H1 (cell line): Measurements from ENCODE around the gene RIIAD1. TPM values are rescaled to one million over a fixed set of nuclear protein-coding genes. Genes with fewer than 3 reads are reported as not detected.

Experiments
- CTCF ChIA-PET: fragments of 300-600 bp; sonication (Branson Sonifier 250); formaldehyde crosslinking; loops from one replicate; lab custom pipeline; 2021; ENCODE audit not compliant: partially characterized antibody; lab: Charles Lee
- POLR2A ChIA-PET: fragments of 300-600 bp; sonication (Branson Sonifier 250); formaldehyde crosslinking; loops from one replicate; lab custom pipeline; 2021; ENCODE audit warnings: inconsistent platforms; ENCODE audit not compliant: partially characterized antibody; lab: Charles Lee
- DNase-seq, 2 experiments: peaks; one replicate each; pipeline versions ENCODE4 v3.0.0 to v3.0.0-alpha.2; 2010 to 2022; ENCODE audit warnings: low spot score in 2 of 2, low read depth in 1 of 2, mixed read lengths in 1 of 2
- FAIRE-seq: peaks from 2 replicates; lab custom pipeline; 2011; peaks lifted over from hg19 to GRCh38; lab: Jason Lieb, UNC
- H2AFZ ChIP-seq: 2 replicates; pipeline ENCODE4 v1.8.1; 2012; ENCODE audit warnings: low read length, inconsistent platforms
- H2AK5ac ChIP-seq: 2 replicates; pipeline ENCODE4 v1.6.1; 2013; ENCODE audit warnings: low read depth, low read length
- H2BK120ac ChIP-seq: replicated peaks from 2 replicates; pipeline ENCODE3; 2013; ENCODE audit warnings: low read depth, low read length, inconsistent platforms
- H2BK12ac ChIP-seq: 2 replicates; pipeline ENCODE4 v1.6.1; 2013; ENCODE audit warnings: low read depth, low read length
- H2BK15ac ChIP-seq: 2 replicates; pipeline ENCODE4 v1.6.1; 2013; ENCODE audit warnings: low read length
- H2BK20ac ChIP-seq: 2 replicates; pipeline ENCODE4 v1.6.1; 2013; ENCODE audit warnings: low read length
- H2BK5ac ChIP-seq: 2 replicates; pipeline ENCODE4 v1.6.1; 2013; ENCODE audit warnings: low read depth, low read length
- H3K14ac ChIP-seq: 2 replicates; pipeline ENCODE4 v1.6.1; 2013; ENCODE audit warnings: inconsistent platforms; ENCODE audit not compliant: insufficient read length
- H3K18ac ChIP-seq: 2 replicates; pipeline ENCODE4 v1.6.1; 2013; ENCODE audit warnings: low read length; ENCODE audit errors: extremely low read depth
- H3K23ac ChIP-seq: 2 replicates; pipeline ENCODE4 v1.6.1; 2013; ENCODE audit warnings: inconsistent platforms; ENCODE audit not compliant: insufficient read length
- H3K23me2 ChIP-seq: 2 replicates; pipeline ENCODE4 v1.6.1; 2013; ENCODE audit warnings: low read depth, low read length
- H3K27ac ChIP-seq: 2 replicates; pipeline ENCODE4 v1.6.1; 2011; ENCODE audit warnings: low read depth, low read length, inconsistent platforms
- H3K27me3 ChIP-seq, 4 experiments: replicated peaks in 1 of 4; 1 replicate in 1 of 4; 2 replicates in 3 of 4; pipeline versions ENCODE4 v1.6.1 to v1.8.1; 2011 to 2013; ENCODE audit warnings: low read length in 3 of 4, mild to moderate bottlenecking in 3 of 4, inconsistent platforms in 2 of 4, mixed read lengths in 2 of 4, moderate library complexity in 1 of 4; ENCODE audit not compliant: control insufficient read depth in 3 of 4, insufficient read depth in 3 of 4; ENCODE audit errors: extremely low read depth in 1 of 4
- H3K36me3 ChIP-seq, 4 experiments: 2 replicates each; pipeline versions ENCODE4 v1.6.1 to v1.8.1; 2011 to 2013; ENCODE audit warnings: mild to moderate bottlenecking in 4 of 4, low read length in 3 of 4, moderate library complexity in 2 of 4, control low read depth in 1 of 4, inconsistent platforms in 1 of 4; ENCODE audit not compliant: insufficient read depth in 4 of 4, control insufficient read depth in 2 of 4
- H3K4ac ChIP-seq: replicated peaks from 2 replicates; pipeline ENCODE3; 2013; ENCODE audit warnings: low read length, low read depth, mixed read lengths, inconsistent platforms; ENCODE audit not compliant: insufficient read length
- H3K4me1 ChIP-seq, 4 experiments: replicated peaks in 1 of 4; 1 replicate in 1 of 4; 2 replicates in 3 of 4; pipeline versions ENCODE4 v1.6.1 to v1.8.1; 2011 to 2013; ENCODE audit warnings: low read length in 3 of 4, inconsistent platforms in 2 of 4, mixed read lengths in 1 of 4; ENCODE audit not compliant: insufficient read depth in 4 of 4, control insufficient read depth in 3 of 4
- H3K4me2 ChIP-seq, 2 experiments: 2 replicates each; pipeline versions ENCODE4 v1.6.1 to v1.8.1; 2011 to 2013; ENCODE audit warnings: low read depth in 2 of 2, low read length in 2 of 2, control low read depth in 1 of 2, inconsistent platforms in 1 of 2, mild to moderate bottlenecking in 1 of 2; ENCODE audit not compliant: insufficient read depth in 1 of 2
- H3K4me3 ChIP-seq, 4 experiments: fragments of 200-600, 300-600 bp in 1 of 4; sonication (generic), shearing (Covaris generic), sonication (Bioruptor Twin) in 1 of 4; 2 replicates each; pipeline versions ENCODE4 v1.5.1 to v1.8.1; 2011 to 2016; ENCODE audit warnings: low read length in 4 of 4, low read depth in 3 of 4, control low read depth in 2 of 4, inconsistent platforms in 2 of 4, mild to moderate bottlenecking in 2 of 4, mixed read lengths in 1 of 4, moderate library complexity in 1 of 4; ENCODE audit not compliant: insufficient read depth in 2 of 4; ENCODE audit errors: extremely low read depth in 1 of 4
- H3K56ac ChIP-seq: replicated peaks from 2 replicates; pipeline ENCODE3; 2013; ENCODE audit warnings: low read depth, mild to moderate bottlenecking, mixed read lengths, low read length, inconsistent platforms; ENCODE audit not compliant: insufficient read length
- H3K79me1 ChIP-seq: 2 replicates; pipeline ENCODE4 v1.6.1; 2013; ENCODE audit warnings: low read depth, low read length, control low read depth
- H3K79me2 ChIP-seq, 2 experiments: 2 replicates each; pipeline versions ENCODE4 v1.6.1 to v1.8.1; 2012 to 2013; ENCODE audit warnings: low read length in 2 of 2, mild to moderate bottlenecking in 2 of 2, inconsistent platforms in 1 of 2; ENCODE audit not compliant: insufficient read depth in 2 of 2, control insufficient read depth in 1 of 2
- H3K9ac ChIP-seq, 4 experiments: replicated peaks in 1 of 4; 1 replicate in 1 of 4; 2 replicates in 3 of 4; pipeline versions ENCODE4 v1.6.1 to v1.8.1; 2011 to 2013; ENCODE audit warnings: low read depth in 3 of 4, low read length in 3 of 4, control low read depth in 2 of 4, mild to moderate bottlenecking in 2 of 4, moderate library complexity in 2 of 4, inconsistent platforms in 1 of 4; ENCODE audit errors: extremely low read depth in 1 of 4
- H3K9me3 ChIP-seq, 2 experiments: 2 replicates each; pipeline versions ENCODE4 v1.6.1 to v1.8.1; 2012 to 2013; ENCODE audit warnings: mild to moderate bottlenecking in 2 of 2, moderate library complexity in 2 of 2, control low read depth in 1 of 2, inconsistent platforms in 1 of 2, low read depth in 1 of 2, low read length in 1 of 2, mixed read lengths in 1 of 2; ENCODE audit not compliant: insufficient read depth in 2 of 2
- H4K20me1 ChIP-seq, 2 experiments: replicated peaks in 1 of 2; 2 replicates each; pipeline versions ENCODE3 to v1.8.1; 2011 to 2013; ENCODE audit warnings: inconsistent platforms in 2 of 2, low read length in 2 of 2, mild to moderate bottlenecking in 1 of 2; ENCODE audit not compliant: insufficient read depth in 2 of 2, control insufficient read depth in 1 of 2
- H4K5ac ChIP-seq: 2 replicates; pipeline ENCODE4 v1.6.1; 2013; ENCODE audit warnings: low read length, low read depth, mixed read lengths, inconsistent platforms; ENCODE audit not compliant: insufficient read length
- H4K8ac ChIP-seq: 2 replicates; pipeline ENCODE4 v1.8.0; 2013; ENCODE audit warnings: mild to moderate bottlenecking, moderate library complexity, low read length, inconsistent platforms; ENCODE audit not compliant: insufficient read depth; ENCODE audit errors: extremely low read depth
- H4K91ac ChIP-seq: replicated peaks from 2 replicates; pipeline ENCODE3; 2013; ENCODE audit warnings: low read length, mixed read lengths, inconsistent platforms; ENCODE audit not compliant: insufficient read length
- BACH1 ChIP-seq: IDR thresholded peaks from 2 replicates; pipeline ENCODE4 v1.6.1; 2012; ENCODE audit warnings: low read length, improper control_type of control experiment
- CHD1 ChIP-seq: IDR thresholded peaks from 2 replicates; pipeline ENCODE4 v1.6.1; 2012; ENCODE audit warnings: low read depth, low read length, improper control_type of control experiment
- EP300 ChIP-seq, 2 experiments: IDR thresholded peaks; 1 replicate in 1 of 2; 2 replicates in 1 of 2; pipeline ENCODE4 v1.6.1; 2011 to 2012; ENCODE audit warnings: low read depth in 2 of 2, low read length in 2 of 2, mild to moderate bottlenecking in 2 of 2, borderline replicate concordance in 1 of 2, inconsistent platforms in 1 of 2, moderate library complexity in 1 of 2
- HDAC2 ChIP-seq, 2 experiments: fragments of 300-600 bp in 1 of 2; sonication (generic) in 1 of 2; IDR thresholded peaks; 2 replicates each; pipeline ENCODE4 v1.6.1; 2011 to 2012; ENCODE audit warnings: low read depth in 2 of 2, low read length in 2 of 2, mild to moderate bottlenecking in 2 of 2, moderate library complexity in 2 of 2, borderline replicate concordance in 1 of 2, inconsistent platforms in 1 of 2
- HDAC6 ChIP-seq: IDR thresholded peaks from one replicate; pipeline ENCODE4 v1.7.1; 2012; ENCODE audit warnings: low read depth, mild to moderate bottlenecking, inconsistent platforms, low read length, moderate library complexity
- KDM5A ChIP-seq: fragments of 200-600 bp; IDR thresholded peaks from 2 replicates; pipeline ENCODE4 v1.7.1; 2012; ENCODE audit warnings: mild to moderate bottlenecking, low read length, inconsistent platforms, mixed read lengths
- MAFK ChIP-seq: IDR thresholded peaks from 2 replicates; pipeline ENCODE4 v1.6.1; 2012; ENCODE audit warnings: low read depth, mild to moderate bottlenecking, improper control_type of control experiment, low read length
- RAD21 ChIP-seq, 2 experiments: IDR thresholded peaks in 1 of 2; conservative IDR thresholded peaks in 1 of 2; 2 replicates each; pipeline ENCODE4 v1.6.1; 2011; ENCODE audit warnings: low read depth in 2 of 2, low read length in 2 of 2, improper control_type of control experiment in 1 of 2, inconsistent platforms in 1 of 2, mild to moderate bottlenecking in 1 of 2, moderate library complexity in 1 of 2
- RNF2 ChIP-seq: fragments of 200-900, 300-1000 bp; sonication (generic); IDR thresholded peaks from 2 replicates; pipeline ENCODE4 v1.7.1; 2016; ENCODE audit warnings: borderline replicate concordance, low read depth, mild to moderate bottlenecking, antibody characterized with exemption, low read length; ENCODE audit not compliant: poor library complexity, severe bottlenecking; ENCODE audit errors: missing control alignments
- SAP30 ChIP-seq: fragments of 300-600 bp; sonication (generic); IDR thresholded peaks from 2 replicates; pipeline ENCODE4 v1.7.1; 2012; ENCODE audit warnings: low read length, moderate library complexity, mild to moderate bottlenecking, inconsistent platforms; ENCODE audit not compliant: insufficient read depth, insufficient replicate concordance
- SIRT6 ChIP-seq: IDR thresholded peaks from one replicate; pipeline ENCODE4 v1.7.1; 2012; ENCODE audit warnings: low read length, inconsistent platforms
- ZNF274 ChIP-seq: IDR thresholded peaks from 2 replicates; pipeline ENCODE4 v1.7.0; 2012; ENCODE audit warnings: low read length, borderline replicate concordance; ENCODE audit errors: extremely low read depth
- WGBS, 2 experiments: shearing (Covaris generic) in 1 of 2; methylation state at CpG; one replicate each; pipeline versions ENCODE4 v1.1.6 to v1.1.7; 2013 to 2015; ENCODE audit warnings: low lambda C conversion rate in 2 of 2, mixed read lengths in 2 of 2, inconsistent platforms in 1 of 2, low coverage in 1 of 2, missing lambda C conversion rate in 1 of 2; ENCODE audit not compliant: insufficient replicate concordance in 2 of 2, insufficient coverage in 1 of 2, insufficient read length in 1 of 2; ENCODE audit errors: extremely low coverage in 1 of 2, missing lambda C conversion rate in 1 of 2; 5-methylcytosine and 5-hydroxymethylcytosine counted together
- polyA plus RNA-seq, 7 experiments: library from polyadenylated mRNA; depleted of rRNA in 3 of 7; stranded (reverse) in 5 of 7; unstranded in 2 of 7; fragments of >200 nt in 5 of 7; fragments of 200-250 nt in 2 of 7; gene quantifications; 1 replicate in 5 of 7; 2 replicates in 1 of 7; 4 replicates in 1 of 7; pipeline versions ENCODE4 v1.2.1 to v1.2.3, GENCODE V29; 2011 to 2013; ENCODE audit warnings: missing spikeins in 2 of 7, mixed read lengths in 2 of 7
- total RNA-seq: library from RNA; stranded (reverse); fragmentation: NEBNext Ultra II Directional; extraction: Animal tissue kit (Norgen Biotek cat#: 25700); gene quantifications from 2 replicates; pipeline ENCODE4 v1.2.1, GENCODE V29; 2021

RIIAD1 gene
- total and polyA plus RNA-seq, 2 of the 8 experiments (the other 6 are each of a cell fraction or from before 2014, with no cell fraction given), result not detected

DNA sequence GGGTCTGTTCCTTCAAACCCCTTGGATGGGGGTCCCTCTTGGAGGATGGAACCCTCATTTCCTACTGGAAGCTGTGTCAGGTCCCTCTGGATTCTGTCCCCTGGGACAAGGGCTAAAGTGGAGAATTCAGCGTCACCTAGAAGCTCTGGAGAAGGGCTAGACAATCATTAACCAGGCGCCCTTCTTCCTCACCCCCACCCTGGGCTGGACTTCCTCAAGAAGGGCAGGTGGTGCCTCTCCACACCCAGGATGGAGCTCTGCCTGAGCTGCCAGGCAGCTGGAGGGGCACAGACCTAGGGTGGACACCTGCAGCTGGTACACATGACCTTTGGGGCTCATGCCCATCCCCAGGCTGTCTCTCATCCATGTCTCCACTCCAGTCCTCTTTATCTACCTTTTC, 8.3 kb upstream of the RIIAD1 start:
- no peak for DNase-seq
- Histone ChIP-seq H3K18ac (no peak overlapping the region), H3K9ac (no peak overlapping the region), H4K20me1 (no peaks in the 10 kb centered on the region), H2BK20ac (no peak overlapping the region), H4K5ac (no peak overlapping the region), H3K4ac (no peak overlapping the region), H2AK5ac (no peak overlapping the region), H3K79me1 (no peaks in the 10 kb centered on the region; the same call in 1 of the 2 replicates), H3K4me1 (peaks cover 0 to 6% (median 3%) of the 10 kb centered on the region in 4 experiments; a peak in 5 of 7 replicates), H2AFZ (no peak overlapping the region), H2BK15ac (no peak overlapping the region), H3K23ac (no peak overlapping the region), H3K23me2 (peaks cover 8% of the 10 kb centered on the region; the same call in 1 of the 2 replicates), H3K4me2 (no peak overlapping the region), H3K27ac (no peak overlapping the region), H3K36me3 (no peaks in the 10 kb centered on the region), H4K8ac (no peak overlapping the region), H3K56ac (no peak overlapping the region), H4K91ac (no peak overlapping the region), H2BK12ac (no peak overlapping the region), H2BK120ac (no peak overlapping the region), H3K14ac (no peak overlapping the region), H2BK5ac (peak overlapping the region; percentile 48; the same call in 1 of the 2 replicates), H3K27me3 (peaks cover 0 to 8% (median 6%) of the 10 kb centered on the region in 4 experiments; a peak in 4 of 7 replicates), H3K4me3 (no peak overlapping the region), H3K9me3 (no peaks in the 10 kb centered on the region), H3K79me2 (no peaks in the 10 kb centered on the region)
- TF ChIP-seq HDAC6 (no peak), SAP30 (no peak), SIRT6 (no peak), BACH1 (no peak), KDM5A (no peak), MAFK (no peak), CHD1 (no peak), ZNF274 (no peak), RAD21 (IDR thresholded peaks at IDR 0.05 in 1 of 2, conservative IDR thresholded peaks at IDR 0.05 in 1 of 2; ENCODE audit: low read depth in 2 of 2, low read length in 2 of 2) (no peak), HDAC2 (IDR thresholded peaks at IDR 0.05; ENCODE audit: borderline replicate concordance in 1 of 2, low read depth in 2 of 2, low read length in 2 of 2) (no peak), EP300 (IDR thresholded peaks at IDR 0.05; ENCODE audit: borderline replicate concordance in 1 of 2, low read depth in 2 of 2, low read length in 2 of 2) (no peak), RNF2 (no peak)
- POLR2A ChIA-PET, result interaction anchor here (0.6 kb wide), 1 partner anchor 157 kb away, joined by 3 read pairs; no protein-coding TSS in a partner anchor
- FAIRE-seq, result no peak
- CTCF ChIA-PET, result interaction anchor here (0.5 to 1.1 kb wide), 3 partner anchors 22 to 120 kb away, joined by 3 to 5 read pairs (median 3); no protein-coding TSS in a partner anchor
- 86% methylated on average over 2 of the region's 2 CpGs; no CpG with 5 or more reads in 1 of the 2 experiments for WGBS, 2 experiments
